HS-5 (cell line): ENCODE results near the gene DTNA.
"Not testable (repeated sequence)": the region's sequence is repeated elsewhere in the genome, so short reads cannot be mapped to it uniquely, and the experiment has no call there.

Experiments used
- DNase-seq: peaks from one replicate; pipeline ENCODE4 v3.0.0-alpha.2; 2012; ENCODE audit warnings: low read depth

DTNA gene

DNA sequence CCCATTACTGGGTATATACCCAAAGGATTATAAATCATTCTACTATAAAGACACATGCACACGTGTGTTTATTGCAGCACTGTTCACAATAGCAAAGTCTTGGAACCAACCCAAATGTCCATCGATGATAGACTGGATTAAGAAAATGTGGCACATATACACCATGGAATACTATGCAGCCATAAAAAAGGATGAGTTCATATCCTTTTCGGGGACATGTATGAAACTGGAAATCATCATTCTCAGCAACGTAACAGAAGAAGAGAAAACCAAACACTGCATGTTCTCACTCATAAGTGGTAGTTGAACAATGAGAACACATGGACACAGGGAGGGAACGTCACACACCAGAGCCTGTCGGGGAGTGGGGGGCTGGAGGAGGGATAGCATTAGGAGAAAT, 15.6 kb downstream of the DTNA start:
- DNase-seq: not testable (repeated sequence)

DNA sequence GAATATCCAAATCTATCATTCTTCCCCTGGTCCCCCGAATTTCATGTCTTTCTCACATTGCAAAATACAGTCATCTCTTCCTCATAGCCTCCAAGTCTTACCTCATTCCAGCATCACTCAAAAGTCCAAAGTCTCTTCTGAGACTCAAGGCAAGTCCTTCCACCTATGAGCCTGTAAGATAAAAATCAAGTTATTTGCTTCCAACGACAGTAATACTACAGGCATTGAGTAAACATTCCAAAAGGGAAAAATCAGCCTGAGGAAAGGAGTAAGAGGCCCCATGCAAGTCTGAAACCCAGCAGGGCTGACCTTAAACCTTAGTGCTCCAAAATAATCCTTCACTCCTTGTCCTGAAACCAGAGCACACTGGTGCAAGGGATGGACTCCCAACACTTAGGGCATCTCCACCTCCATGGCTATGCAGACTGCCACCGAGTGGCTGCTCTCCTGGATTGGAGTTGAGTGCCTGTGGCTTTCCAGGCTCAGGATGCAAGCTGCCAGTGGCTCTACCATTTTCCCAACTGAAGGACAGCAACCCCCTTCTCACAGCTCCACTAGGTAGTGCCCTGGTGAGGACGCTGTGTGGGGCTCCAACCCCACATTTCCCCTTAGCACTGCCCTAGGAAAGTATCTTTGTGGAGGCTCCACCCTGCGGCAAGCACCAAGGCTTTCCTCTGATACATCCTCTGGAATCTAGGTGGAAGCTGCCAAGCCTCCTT, 16.3 kb downstream of the DTNA start:
- no peak for DNase-seq

GRCh38 chr18:34729264-34729663, 19.2 kb downstream of the DTNA start:
- no peak for DNase-seq

GRCh38 chr18:34729740-34730355, 19.8 kb downstream of the DTNA start:
- DNase-seq: no peak

DNA sequence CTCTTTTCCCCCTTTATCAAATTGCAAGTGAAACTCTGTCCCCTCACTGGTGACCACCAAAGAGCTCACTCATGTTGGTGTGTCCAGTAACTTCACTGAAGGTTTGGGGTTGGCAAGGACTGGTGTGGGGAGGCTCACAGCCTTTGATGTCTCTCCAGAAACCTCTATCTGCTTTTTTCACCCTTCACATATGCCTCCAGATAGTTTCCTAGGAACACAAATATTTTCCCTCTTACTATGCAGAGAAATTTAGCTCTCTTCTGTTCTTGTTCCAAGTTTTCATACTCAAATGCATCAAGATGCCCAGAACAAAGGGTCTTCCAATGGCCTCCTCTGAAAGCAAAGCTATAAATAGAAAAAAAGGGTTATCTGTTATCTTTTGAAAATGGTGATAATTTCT, 20.7 kb downstream of the DTNA start:
- DNase-seq: no peak

- DNase-seq: no peak
These were observed 24.0 kb downstream of the DTNA start for GRCh38 chr18:34734056-34734455.

DNA sequence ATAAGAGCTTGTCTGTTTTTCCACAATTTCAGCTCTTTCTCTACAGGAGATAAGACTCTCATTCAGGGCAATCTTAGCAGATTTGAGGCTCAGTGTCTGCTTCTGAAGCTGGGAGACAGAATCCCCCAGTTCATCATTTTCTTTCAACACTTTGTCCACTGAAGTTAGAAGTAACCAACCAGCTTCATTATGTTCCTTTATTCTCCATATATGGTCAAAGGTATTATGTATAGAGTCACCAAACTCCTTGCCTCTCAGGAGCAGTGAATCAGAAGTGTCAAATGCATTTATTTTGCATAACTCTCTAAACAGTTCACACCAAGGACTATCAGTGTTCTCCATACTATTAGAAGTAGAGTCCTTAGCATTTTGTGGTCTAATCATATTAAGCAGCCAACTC, 24.4 kb downstream of the DTNA start:
- DNase-seq: not testable (repeated sequence)

GRCh38 chr18:34738175-34738894, 28.2 kb downstream of the DTNA start:
- no peak for DNase-seq

- no peak for DNase-seq
These were observed 30.0 kb downstream of the DTNA start for GRCh38 chr18:34740101-34740500.

DNA sequence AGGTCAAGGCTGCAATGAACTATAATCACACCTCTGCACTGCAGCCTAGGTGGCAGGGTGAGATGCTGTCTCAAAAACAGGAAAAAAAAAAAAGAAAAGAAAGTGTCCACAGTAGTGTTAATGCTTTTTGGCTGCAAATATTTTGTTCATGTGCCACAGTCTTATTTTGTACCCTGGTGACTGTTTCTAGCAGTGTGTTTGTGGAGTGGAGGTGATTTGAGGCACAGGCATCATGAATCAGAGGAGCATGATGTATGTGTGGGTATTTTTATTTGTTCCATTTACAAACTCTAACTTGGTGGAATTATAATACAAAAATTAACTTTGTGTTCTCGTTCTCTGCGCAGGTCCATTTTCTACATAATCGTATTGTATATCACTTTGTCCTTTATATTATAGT, 30.6 kb downstream of the DTNA start:
- no peak for DNase-seq

- DNase-seq: no peak
These were observed 31.3 kb downstream of the DTNA start for GRCh38 chr18:34741401-34741800.

- DNase-seq: no peak
These were observed 32.8 kb downstream of the DTNA start for GRCh38 chr18:34742891-34743341.

DNA sequence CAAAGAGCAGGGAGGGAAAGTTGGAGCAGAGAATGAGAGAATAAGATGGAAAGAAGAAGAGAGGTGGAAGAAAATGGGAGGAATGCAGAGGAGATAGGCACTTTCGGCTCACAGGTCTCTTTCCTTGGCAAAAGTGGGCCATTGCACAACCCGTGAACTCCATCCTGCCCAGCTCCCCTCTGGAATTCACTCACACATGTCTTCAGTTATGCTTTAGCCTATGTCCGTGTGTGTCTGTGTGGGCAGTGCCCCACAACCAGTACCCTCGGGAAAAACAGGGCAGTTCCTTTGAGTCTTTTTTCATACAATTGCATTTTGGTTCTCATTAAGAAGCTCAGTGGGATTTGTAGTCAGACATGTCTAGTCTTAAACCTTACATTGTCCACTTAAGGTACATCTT, 34.5 kb downstream of the DTNA start:
- no peak for DNase-seq

DNA sequence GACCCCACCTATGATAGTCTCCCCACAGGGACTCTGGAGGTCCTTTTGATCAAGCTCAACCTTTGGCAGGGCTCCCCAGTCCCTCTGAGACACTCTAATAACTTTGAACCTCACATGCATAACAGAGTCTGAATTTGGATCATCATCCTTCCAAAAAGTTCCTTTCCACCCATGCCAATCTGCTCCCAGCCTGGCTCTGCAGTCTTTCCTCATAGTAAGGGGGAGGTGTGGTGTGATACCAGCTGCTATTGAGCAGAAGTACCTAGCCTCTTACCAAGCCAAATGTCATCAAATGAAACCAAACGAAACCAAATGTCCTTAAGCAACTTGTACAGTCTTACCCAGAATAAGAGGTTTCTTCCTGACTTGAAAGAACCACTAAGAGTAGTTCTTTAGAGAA, 36.5 kb downstream of the DTNA start:
- DNase-seq: no peak

GRCh38 chr18:34749721-34750120, 39.6 kb downstream of the DTNA start:
- no peak for DNase-seq

- no peak for DNase-seq
These were observed 42.0 kb downstream of the DTNA start for GRCh38 chr18:34752056-34752455.

DNA sequence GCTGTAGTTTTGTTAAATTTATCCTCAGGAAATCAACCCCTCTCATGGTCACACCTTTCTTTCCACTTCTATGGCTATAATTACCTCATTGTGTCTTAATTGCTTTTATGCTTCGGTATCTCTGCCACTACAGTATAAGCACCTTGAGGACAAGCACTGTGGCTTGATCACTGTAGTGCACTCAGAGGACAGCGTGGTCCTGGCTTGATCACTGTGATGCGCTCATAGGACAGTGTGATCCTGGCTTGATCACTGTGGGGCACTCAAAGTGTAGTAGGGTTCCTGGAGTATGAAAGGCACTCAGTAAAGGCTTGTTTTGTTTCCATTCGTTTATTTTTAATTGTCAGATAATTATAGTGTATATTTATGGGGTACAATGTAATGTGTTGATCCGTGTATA, 44.2 kb downstream of the DTNA start:
- no peak for DNase-seq

GRCh38 chr18:34757666-34758065, 47.6 kb downstream of the DTNA start:
- DNase-seq: no peak

GRCh38 chr18:34758378-34758948, 48.4 kb downstream of the DTNA start:
- DNase-seq: no peak

DNA sequence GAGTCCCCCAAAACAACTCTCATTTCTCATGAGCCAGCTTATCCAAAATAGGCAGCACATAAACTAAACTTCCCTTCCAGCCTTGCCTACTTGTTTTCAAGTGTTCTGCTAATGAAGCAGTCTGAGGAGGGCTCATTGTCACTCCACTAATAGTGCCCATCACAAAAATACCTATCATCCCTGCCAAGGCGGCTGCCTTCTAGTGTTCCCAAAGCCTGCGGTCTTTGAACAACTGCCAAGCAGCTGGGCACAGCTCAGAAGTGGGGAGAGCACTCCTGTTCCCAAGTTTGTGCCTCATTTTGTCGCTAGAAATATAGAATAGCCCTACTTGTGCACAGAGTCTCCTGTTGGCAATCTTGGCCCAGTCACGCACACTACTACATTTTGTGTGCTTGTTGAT, 50.3 kb downstream of the DTNA start:
- DNase-seq: no peak

DNA sequence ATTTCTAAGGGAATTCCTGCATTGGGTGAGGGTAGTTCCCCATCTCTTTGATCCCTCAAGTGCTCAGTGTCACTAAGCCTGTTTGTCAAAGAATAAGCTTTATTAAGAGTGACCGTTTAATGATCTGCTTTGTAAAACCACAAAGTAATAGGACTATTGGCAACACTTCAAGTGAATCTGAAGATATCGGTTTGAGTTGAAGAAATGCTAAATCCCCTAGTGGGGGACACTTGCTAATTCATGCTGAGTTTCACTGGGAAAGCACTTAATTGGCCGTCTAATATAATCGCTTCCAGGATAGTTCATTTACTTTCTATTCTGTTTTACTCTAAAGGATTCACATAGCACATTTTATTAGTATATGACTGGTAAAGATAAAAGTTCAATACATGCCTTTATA, 54.4 kb downstream of the DTNA start:
- DNase-seq: no peak

DNA sequence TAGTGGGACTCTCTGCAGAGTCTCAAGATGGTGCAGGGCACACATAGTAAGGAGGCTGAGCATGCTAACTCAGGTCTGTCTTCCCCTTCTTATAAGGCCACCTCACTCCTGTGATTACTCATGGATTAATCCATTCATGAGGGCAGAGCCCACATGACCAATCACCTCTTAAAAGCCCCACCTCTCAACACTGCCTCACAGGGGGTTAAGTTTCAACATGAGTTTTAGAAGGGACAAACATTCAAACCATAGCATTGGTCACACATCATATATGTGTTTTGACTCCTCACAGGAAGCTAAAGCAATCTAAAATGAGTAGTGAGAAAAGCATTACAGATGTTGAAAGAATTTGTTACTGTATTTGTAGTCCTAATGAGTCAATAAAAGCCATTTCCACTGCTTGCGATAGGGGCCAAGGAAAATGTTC, 57.5 kb downstream of the DTNA start:
- DNase-seq: peak; percentile 85

- no peak for DNase-seq
These were observed 61.9 kb downstream of the DTNA start for GRCh38 chr18:34771958-34772357.
